Colon (tissue), 2 donors: ENCODE results near the gene VRK1.

ENCODE experiments used
- FAIRE-seq: peaks from 2 replicates; lab custom pipeline; 2012; peaks lifted over from hg19 to GRCh38; lab: Jason Lieb, UNC
- donor health status: control.
- donor health status: control.

VRK1 gene

DNA sequence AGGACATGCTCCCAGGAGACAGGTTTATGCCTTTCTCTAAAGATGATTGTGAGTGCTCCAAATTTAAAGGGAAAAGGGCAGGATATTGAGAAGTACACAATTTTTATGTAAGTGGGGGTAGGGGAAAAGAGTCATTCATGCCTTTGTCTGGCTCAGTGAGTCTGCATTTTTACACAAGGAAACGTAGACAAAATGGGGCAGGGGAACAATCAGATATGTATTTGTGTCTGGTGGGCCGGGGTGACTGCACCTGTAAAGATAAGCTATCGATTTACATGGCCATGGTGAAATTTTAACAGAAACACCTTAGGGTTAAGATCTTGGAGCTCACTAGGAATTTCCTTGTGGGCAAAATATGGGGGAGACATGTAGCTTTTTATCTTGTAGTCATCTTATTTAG lies 123.6 kb downstream of the VRK1 start:
- no peak for FAIRE-seq

DNA sequence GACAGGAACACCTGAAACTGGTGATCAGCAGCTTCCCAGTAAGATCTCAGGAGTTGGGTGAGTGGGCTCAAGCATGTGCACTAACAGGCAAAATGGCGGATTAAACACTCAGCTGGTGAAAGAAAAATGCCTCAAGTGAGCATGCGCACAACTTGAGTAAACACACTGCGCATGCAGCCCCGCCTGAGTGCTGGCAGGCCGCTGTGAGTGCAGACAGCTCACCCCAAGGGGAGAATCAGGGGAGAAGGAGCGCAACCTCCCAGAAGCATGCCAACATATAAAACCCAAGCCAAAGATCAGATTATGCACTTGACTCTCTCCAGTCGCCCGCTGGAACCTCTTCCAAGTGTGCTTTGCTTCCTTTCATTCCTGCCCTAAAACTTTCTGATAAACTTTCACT lies 125.8 kb downstream of the VRK1 start:
- no peak for FAIRE-seq

DNA sequence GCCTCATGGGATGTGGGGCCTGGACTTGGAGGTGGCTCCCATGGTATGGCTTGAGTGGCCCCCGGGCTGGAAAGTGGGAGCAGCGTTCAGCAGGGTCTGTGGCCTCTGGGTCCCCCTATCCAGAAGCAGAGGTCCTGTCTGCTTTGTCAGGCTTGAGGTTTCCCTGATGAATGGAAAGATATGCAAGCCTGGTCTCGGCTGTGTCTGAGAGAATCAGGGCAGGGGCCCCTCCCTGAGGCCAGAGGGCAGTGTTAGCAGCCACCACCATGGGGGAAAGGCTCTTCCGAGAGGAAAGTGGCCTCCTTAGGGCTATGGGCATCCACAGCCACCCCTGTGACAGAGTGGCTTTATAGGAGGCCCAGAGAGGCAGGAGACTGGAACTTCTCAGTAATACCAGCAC lies 128.2 kb downstream of the VRK1 start:
- no peak for FAIRE-seq

DNA sequence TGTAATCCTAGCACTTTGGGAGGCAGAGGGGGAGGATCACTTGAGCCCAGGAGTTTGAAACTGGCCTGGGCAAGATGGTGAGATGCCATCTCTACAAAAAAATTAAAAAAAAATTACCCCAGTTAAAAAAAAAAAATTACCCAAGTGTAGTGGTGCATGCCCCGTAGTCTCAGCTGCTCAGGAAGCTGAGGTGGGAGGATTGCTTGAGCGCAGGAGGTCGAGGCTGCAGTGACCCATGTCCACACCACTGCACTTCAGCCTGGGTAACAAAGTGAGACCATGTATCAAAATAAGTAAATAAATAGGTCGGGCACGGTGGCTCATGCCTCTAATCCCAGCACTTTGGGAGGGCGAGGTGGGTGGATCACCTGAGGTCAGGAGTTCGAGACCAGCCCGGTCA lies 128.8 kb downstream of the VRK1 start:
- no peak for FAIRE-seq

DNA sequence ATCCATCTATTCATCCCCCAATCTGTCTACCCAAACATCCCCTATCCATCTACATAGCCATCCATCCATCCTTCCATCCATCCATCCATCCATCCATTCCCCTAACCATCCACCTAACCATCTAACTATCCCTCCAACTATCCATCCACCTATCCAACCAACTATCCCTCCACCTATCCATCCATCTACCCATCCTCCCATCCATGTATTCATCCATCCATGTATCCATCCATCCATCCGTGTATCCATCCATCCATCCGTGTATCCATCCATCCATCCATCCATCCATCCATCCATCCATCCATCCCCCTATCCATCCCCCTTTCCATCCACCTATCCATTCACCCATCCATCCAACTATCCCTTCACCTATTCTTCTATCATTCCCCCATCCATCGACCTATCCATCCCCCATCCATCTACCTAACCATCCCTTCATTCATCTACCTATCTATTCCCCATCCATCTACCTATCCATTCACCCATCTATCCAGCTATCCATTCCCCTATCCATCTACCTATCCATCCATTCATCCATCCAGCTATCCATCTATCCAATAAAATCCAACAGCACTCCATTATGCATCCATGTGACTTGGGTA lies 131.7 kb downstream of the VRK1 start:
- FAIRE-seq, result no peak

DNA sequence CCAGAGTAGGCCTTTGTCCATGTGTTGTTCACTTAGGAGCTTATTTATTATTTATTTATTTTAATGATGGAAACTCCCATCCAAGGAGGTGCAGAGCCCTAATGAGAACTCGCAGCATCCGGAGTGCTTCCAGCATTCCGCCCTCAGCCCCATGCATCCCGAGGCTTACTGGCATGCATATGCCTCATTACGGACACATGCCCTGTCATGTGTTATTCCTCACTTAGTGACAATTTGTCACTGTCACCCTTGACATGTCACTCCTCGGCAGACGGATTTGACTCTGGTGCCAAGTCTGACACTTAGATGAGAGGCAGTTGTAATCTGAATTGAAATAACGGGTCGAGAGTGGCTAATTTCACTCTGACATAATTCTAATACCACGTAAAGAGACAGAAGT lies 132.8 kb downstream of the VRK1 start:
- no peak for FAIRE-seq

DNA sequence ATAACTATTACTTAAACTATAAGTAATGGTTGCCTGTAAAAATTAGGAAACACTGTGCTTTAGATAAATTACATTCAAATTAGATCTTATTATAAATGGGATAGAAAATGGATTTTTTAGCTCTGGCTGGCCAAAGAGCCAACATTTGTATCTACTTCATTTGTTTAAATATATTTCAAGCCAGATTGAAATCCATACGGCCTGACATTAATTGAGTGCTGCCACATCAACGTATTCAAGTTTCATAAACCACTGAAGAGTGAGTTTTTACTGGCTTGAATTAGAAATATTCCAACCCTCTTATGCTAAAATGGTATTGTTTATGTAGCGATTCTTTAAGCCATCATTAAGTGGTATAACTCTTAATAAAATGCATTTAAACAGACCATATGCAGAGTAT lies 133.3 kb downstream of the VRK1 start:
- FAIRE-seq, result no peak
